ENCODE data around the gene FARS2.
A peak's percentile ranks its signal among the peaks of the same experiment; 100 is the strongest.

The FARS2 gene

GRCh38 chr6:5446362-5447075, 185.2 kb downstream of the FARS2 start:
- TF ChIP-seq, protein P1, sequence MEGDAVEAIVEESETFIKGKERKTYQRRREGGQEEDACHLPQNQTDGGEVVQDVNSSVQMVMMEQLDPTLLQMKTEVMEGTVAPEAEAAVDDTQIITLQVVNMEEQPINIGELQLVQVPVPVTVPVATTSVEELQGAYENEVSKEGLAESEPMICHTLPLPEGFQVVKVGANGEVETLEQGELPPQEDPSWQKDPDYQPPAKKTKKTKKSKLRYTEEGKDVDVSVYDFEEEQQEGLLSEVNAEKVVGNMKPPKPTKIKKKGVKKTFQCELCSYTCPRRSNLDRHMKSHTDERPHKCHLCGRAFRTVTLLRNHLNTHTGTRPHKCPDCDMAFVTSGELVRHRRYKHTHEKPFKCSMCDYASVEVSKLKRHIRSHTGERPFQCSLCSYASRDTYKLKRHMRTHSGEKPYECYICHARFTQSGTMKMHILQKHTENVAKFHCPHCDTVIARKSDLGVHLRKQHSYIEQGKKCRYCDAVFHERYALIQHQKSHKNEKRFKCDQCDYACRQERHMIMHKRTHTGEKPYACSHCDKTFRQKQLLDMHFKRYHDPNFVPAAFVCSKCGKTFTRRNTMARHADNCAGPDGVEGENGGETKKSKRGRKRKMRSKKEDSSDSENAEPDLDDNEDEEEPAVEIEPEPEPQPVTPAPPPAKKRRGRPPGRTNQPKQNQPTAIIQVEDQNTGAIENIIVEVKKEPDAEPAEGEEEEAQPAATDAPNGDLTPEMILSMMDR (conservative IDR thresholded peaks at IDR 0.05) = no peak
- TF ChIP-seq ZFX (IDR thresholded peaks at IDR 0.05) = no peak
- H3K27ac ChIP-seq = no peak overlapping the region

GRCh38 chr6:5447921-5448320, 186.6 kb downstream of the FARS2 start:
- no peak for TF ChIP-seq ZFX (IDR thresholded peaks at IDR 0.05)
- TF ChIP-seq, protein P1 (conservative IDR thresholded peaks at IDR 0.05) = no peak
- no peak overlapping the region for H3K27ac ChIP-seq

- no peak overlapping the region for H3K27ac ChIP-seq
- TF ChIP-seq, protein P1 (conservative IDR thresholded peaks at IDR 0.05) = no peak
- TF ChIP-seq ZFX (IDR thresholded peaks at IDR 0.05) = no peak
These were observed 188.8 kb downstream of the FARS2 start for GRCh38 chr6:5450073-5450472.

- H3K27ac ChIP-seq = no peak overlapping the region
- no peak for TF ChIP-seq ZFX (IDR thresholded peaks at IDR 0.05)
- TF ChIP-seq, protein P1 (conservative IDR thresholded peaks at IDR 0.05) = no peak
These were observed 192.2 kb downstream of the FARS2 start for GRCh38 chr6:5453546-5453945.

GRCh38 chr6:5455142-5455541, 193.8 kb downstream of the FARS2 start:
- H3K27ac ChIP-seq = no peak overlapping the region
- TF ChIP-seq, protein P1 (conservative IDR thresholded peaks at IDR 0.05) = no peak
- TF ChIP-seq ZFX (IDR thresholded peaks at IDR 0.05) = no peak

- peak overlapping the region; percentile 63 for H3K27ac ChIP-seq
- TF ChIP-seq, protein P1 (conservative IDR thresholded peaks at IDR 0.05) = no peak
- no peak for TF ChIP-seq ZFX (IDR thresholded peaks at IDR 0.05)
These were observed 195.7 kb downstream of the FARS2 start for GRCh38 chr6:5457041-5457440.

- peak overlapping the region; percentile 63 for H3K27ac ChIP-seq
- TF ChIP-seq, protein P1 (conservative IDR thresholded peaks at IDR 0.05) = no peak
- no peak for TF ChIP-seq ZFX (IDR thresholded peaks at IDR 0.05)
These were observed 196.8 kb downstream of the FARS2 start for GRCh38 chr6:5457983-5458683.
